Measurements from ENCODE around the gene NDST4.

- TF ChIP-seq, protein P1, sequence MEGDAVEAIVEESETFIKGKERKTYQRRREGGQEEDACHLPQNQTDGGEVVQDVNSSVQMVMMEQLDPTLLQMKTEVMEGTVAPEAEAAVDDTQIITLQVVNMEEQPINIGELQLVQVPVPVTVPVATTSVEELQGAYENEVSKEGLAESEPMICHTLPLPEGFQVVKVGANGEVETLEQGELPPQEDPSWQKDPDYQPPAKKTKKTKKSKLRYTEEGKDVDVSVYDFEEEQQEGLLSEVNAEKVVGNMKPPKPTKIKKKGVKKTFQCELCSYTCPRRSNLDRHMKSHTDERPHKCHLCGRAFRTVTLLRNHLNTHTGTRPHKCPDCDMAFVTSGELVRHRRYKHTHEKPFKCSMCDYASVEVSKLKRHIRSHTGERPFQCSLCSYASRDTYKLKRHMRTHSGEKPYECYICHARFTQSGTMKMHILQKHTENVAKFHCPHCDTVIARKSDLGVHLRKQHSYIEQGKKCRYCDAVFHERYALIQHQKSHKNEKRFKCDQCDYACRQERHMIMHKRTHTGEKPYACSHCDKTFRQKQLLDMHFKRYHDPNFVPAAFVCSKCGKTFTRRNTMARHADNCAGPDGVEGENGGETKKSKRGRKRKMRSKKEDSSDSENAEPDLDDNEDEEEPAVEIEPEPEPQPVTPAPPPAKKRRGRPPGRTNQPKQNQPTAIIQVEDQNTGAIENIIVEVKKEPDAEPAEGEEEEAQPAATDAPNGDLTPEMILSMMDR (IDR thresholded peaks at IDR 0.05): no peak
- TF ChIP-seq EZH2phosphoT487 (IDR thresholded peaks at IDR 0.05): no peak
Observed at GRCh38 chr4:114864060-114864459, 249.4 kb downstream of the NDST4 start.
